GM19395 (cell line): ENCODE results near the gene ZNF217.
"Not testable (repeated sequence)": the region's sequence is repeated elsewhere in the genome, so short reads cannot be mapped to it uniquely, and the experiment has no call there.

Experiments used
- ATAC-seq: cut with Tn5 transposase; IDR thresholded peaks from one replicate; pipeline ENCODE4 v1.9.1; 2021; ENCODE audit warnings: mild to moderate bottlenecking, moderate library complexity; ENCODE audit not compliant: unreplicated experiment

The ZNF217 gene

DNA sequence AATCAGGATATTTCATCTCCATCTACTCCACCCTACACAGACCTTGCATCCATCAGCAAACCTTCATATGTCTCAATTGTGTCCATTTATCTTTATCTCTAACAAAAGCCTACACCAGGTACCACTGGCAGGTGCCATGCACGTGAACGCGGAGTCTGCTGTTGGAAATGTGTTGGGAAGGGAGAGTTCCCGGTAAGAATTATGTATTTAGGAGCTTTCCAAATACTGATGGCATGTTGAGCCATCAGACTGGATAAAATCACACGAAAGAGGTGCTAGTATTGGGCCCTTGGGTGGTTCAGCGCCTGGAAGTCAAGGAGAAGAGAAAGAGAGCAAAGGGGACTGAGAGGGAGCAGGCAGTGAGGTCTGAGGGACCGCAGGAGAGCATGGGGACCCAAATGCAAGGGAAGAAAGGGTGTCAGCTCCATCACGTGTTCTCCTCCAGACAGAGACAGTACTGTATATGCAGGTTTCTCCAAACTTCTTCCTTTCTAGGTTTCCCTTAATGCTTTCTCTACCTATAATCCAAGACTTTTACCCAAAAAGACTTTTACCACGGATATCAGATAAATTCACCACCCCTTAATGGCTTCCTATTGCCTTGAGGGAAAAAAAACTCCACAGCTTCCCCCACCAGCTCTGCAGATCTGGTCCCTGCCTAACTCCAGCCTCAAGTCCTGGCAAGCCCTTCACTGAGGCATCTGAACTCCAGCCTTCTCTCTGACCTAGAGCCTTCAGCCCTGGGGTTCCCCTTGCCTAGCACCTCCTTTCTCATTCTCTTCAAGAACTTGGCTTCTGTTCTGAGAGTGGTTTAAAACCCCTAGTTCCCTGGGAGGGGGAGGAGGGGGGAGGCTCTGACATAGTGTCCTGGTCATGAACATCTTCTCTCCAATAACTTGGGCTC, 4.8 kb upstream of the ZNF217 start:
- ATAC-seq = no peak

- ATAC-seq = no peak
Measured at GRCh38 chr20:53597521-53598120, 4.0 kb upstream of the ZNF217 start.

GRCh38 chr20:53597030-53597482, 3.4 kb upstream of the ZNF217 start:
- no peak for ATAC-seq

DNA sequence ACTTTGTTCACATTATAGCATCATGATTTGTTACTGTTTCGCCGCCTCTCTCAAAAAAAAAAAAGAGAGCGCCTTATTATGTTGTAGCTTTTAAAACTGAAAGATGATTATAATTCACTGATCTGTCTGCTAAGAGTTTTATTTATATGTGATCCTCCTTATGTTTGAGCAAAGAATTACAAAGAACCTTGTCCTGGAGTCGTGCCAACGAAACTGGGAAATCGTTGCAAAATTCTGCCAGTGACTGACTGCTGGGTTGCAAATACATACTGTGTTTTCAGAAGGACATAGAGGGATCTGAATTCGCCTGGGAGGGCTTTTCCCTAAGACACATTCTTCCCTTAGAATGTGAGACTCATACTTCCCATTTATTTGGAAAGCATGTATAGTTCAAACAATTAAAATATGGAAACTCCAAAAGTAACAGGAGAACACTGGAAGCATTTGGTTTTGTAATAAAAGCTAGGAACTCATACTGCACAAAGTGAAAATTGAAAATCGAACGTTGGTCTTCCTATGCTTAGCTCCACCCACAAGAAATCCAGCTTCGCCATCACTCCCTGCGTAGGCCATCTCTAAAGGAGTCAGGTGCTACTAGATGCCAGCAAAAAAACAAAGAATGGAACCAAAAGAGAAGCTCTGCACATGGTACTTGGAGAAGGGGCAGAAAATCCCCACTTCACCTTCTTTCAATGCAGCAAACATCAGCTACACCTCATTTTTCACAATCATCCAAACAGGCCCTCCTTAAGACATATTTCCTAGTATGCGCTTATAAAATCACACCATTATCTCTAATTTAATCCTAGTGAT, 2.8 kb upstream of the ZNF217 start:
- ATAC-seq = not testable (repeated sequence)

DNA sequence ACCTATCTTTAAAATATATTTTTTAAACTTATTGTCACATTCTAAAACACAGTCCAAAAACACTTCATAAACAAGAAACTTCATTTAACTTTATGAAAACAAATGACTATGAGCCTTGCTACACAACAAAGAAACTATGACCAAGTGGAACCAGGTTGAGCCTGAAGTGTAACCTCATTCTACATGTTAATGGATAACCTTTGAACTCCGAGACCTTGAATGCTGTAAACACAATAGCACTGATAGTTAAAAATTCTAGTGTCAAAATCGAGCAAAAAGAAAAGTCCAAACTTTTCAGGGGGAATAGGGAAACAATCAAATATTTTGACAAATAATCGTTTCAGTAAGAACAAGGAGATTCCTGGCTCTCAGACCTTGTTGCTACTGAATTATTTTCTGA, 2.1 kb upstream of the ZNF217 start:
- ATAC-seq = not testable (repeated sequence)

- ATAC-seq = no peak
Measured at GRCh38 chr20:53595018-53595378, 1.4 kb upstream of the ZNF217 start.

GRCh38 chr20:53594068-53595017, 704 bp upstream of the ZNF217 start:
- ATAC-seq = peak; percentile 67

DNA sequence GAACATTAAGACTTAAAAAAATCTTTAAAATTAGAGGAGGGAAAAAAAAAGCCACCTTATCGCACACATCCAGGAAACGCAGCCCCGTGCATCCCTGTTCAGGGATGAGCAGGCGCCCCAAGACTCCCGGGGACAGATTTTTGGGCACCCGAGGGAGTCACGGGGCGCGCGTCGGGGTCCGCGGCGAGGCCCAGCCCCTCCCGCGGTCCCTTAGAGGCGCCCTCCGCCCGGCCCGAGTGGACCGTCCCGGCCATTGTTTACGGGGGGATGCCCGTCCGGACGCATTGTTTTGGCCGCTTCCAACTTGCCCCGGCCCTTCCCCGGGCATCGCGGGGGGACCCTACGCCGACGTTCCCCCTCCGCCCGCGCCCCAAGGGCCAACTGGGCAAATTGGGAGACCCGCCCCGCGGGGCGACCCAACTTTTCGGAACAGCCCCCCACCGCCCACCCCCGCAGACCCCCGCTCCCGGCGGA, 610 bp downstream of the ZNF217 start:
- ATAC-seq = no peak

DNA sequence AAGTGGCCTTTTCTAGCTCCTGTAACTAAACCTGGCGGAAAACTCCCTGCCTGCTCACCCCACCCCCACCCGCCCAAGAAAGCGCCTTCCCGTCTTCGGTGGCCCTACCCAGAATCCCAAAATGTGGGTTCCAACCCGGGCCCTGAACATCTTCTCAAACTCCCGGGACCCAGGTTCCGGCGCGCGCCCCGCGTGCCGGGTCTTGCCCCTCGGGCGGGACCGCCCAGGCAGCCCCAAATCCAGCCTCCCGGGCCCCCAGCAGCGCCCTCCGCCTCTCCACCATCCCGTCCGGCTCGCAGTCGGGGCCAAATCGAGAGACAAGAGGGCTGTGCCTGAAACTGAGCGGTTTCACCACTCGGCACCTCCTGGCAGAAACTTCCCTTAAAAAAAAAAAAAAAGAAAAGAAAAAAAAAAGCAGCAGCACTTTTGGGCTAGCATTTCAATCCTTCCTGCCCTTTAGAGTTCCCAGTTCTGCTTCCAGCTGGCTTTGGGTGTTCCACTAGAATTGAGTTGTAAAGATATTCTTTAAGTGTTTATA, 1.1 kb downstream of the ZNF217 start:
- peak; percentile 37 for ATAC-seq

GRCh38 chr20:53591941-53592441, 1.6 kb downstream of the ZNF217 start:
- not testable (repeated sequence) for ATAC-seq

- ATAC-seq = not testable (repeated sequence)
Measured at GRCh38 chr20:53591206-53591741, 2.4 kb downstream of the ZNF217 start.

- ATAC-seq = not testable (repeated sequence)
Measured at GRCh38 chr20:53590608-53591007, 3.0 kb downstream of the ZNF217 start.

- not testable (repeated sequence) for ATAC-seq
Measured at GRCh38 chr20:53590122-53590521, 3.5 kb downstream of the ZNF217 start.

- not testable (repeated sequence) for ATAC-seq
Measured at GRCh38 chr20:53589321-53590065, 4.1 kb downstream of the ZNF217 start.

DNA sequence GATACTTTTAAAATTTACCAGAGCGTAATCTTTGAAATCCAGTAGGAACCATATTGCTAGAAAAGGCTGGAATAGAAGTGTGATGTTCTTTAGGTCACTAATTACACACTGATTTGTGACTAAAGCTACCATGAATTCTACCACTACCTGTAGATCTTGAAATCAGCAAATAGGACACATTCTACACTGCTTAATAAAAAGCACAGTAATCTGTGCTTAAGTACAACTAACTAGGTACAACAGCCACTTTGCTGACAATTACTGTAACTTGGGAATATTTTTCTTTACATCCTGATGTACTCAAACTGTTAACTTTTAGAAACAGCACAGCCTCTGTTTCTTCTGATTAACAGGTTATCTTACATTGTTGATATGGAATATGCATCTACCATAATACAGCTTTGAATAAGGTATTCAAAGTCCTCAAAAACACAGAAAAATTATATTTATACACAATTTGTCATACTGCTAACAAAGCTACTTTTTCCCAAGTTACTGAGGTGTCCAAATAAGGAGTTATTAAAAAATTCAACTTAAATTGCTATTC, 6.4 kb downstream of the ZNF217 start:
- not testable (repeated sequence) for ATAC-seq

DNA sequence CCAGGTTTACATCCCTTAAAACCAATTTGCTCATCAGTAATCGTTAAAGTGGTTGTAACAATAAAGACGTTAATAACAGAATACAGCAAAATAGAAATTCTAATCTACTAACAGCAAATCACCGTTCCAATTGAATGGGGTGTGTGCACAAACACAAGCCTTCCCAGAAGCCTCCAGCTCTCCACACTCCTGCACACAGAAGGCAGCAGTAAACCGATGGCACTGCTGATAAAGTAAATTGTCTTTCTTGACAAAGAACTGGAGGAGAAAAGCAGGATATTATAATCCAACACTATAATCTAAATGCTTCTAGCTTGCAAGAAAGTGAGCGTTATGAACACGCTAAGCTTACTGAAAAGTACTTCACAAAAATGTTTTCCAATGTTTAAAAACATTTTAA, 7.0 kb downstream of the ZNF217 start:
- no peak for ATAC-seq

DNA sequence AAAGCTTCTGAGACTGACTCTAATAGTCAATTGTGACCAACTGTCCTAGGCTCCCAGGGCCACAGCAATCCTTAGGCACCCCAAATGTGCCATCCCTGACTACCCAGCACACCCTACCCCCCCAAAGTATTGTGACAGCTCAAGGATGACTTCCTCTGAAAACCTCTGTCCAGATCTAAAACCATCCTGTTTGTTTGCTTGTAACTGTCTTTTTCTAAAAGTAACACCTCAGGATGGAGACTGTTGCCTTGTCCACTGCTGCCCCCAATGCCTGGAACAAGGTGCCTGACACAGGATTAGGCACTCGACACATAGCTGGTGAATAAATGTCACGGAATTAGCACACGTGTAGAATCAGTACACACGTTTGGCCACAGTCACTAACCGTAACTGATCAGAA, 7.7 kb downstream of the ZNF217 start:
- ATAC-seq = not testable (repeated sequence)

DNA sequence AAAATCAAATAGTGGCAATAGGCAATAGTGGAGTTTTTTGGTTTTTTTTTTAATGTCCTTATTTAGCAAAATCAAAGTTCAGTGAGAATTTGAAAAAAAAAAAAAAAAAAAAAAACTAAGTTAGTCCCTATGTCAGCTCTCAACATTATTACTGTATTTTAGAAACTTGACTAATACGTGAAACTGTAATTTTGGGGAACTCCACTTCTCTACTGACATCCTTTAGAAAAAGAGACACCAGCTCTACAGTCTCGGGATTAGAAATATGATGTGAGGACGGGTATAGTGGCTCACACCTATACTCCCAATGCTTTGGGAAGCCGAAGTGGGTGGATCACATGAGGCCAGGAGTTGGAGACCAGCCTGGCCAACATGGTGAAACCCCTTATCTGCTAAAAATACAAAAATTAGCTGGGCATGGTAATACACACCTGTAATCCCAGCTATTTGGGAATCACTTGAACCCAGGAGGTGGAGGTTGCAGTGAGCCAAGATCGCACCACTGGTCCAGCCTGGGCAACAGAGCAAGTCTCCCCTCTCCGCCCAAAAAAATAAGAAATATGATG, 8.6 kb downstream of the ZNF217 start:
- ATAC-seq = not testable (repeated sequence)
